Measurements from ENCODE around the gene SPINK4. TPM values are rescaled to one million over a fixed set of nuclear protein-coding genes. Genes with fewer than 3 reads are reported as not detected.

Gene SPINK4
- total RNA-seq: not detected
- long read RNA-seq: 0 reads

DNA sequence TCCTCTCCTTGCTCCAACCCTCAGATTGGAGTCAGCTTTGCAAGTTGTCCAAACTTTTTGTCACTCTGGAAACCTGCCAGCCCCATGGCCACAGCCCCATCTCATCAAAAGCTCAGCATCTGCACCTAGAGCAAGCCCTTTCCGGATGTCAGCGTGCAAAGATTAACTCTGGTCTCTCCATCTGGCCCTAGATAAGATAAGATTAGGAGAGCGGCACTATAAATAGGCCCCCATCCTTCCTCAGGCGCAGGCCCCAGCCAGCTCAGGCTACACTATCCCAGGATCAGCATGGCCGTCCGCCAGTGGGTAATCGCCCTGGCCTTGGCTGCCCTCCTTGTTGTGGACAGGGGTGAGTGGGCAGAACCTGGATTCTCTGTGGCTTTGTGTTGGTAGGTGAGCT lies at the start of gene SPINK4:
SPINK4 (plus strand) TSS at position 247 of the 400 bp plus-strand sequence; CDS start at position 289, 42 bp downstream.
- ATAC-seq (ENCODE audit: poor library complexity) (peak; percentile 58), DNase-seq (no peak)
- intact Hi-C loops (cut with DNase I): no loop called here

DNA sequence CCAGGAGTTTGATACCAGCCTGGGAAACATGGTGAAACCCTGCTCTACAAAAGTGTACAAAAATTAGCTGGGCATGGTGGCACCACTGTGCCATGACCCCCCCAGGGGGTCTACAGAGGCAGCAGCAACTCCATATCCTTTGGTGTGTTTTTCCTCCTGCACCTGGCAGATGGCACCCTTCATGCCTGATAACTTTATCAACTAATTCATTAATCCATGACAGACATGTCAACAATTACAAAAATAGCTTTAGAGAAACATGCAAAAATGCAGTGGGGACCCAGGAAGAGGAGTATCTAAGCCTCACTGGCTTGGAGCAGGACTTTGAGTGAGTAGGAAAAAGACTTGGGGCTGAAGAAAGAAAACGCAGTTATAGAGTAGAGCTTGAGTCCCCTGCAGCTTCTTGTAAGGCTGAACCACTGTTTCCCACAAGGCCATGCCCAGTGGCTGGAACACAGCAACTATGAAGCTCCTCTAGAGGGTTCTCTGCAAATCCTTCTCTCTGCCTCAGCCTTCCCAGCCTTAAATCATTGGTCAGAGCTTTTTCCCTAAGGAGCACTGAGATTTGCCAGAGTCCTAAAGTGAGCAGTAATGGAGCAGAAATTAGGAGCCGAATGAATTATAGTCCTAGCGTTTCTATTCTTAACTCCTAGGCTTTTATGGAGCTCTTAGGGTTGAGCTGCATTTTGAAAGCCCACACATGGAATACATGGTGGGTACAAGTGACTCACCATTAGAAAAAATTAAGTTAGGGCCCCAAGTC lies 47.3 kb upstream of the SPINK4 start:
- no peak for ATAC-seq (ENCODE audit: poor library complexity)
- no peak for DNase-seq
- intact Hi-C loops (cut with DNase I): no loop called here

GRCh38 chr9:33193818-33194217 lies 46.1 kb upstream of the SPINK4 start:
- no peak for ATAC-seq (ENCODE audit: poor library complexity)
- DNase-seq: no peak
- intact Hi-C loops (cut with DNase I): no loop called here

- DNase-seq: no peak
- intact Hi-C loops (cut with DNase I): no loop called here
- ATAC-seq (ENCODE audit: poor library complexity): no peak
These were observed 43.2 kb upstream of the SPINK4 start for GRCh38 chr9:33196736-33197135.

- intact Hi-C loops (cut with DNase I): no loop called here
- DNase-seq (peak; percentile 63), ATAC-seq (ENCODE audit: poor library complexity) (peak; percentile 88)
These were observed 42.5 kb upstream of the SPINK4 start for GRCh38 chr9:33197279-33198152.

GRCh38 chr9:33198165-33198564 lies 41.8 kb upstream of the SPINK4 start:
- intact Hi-C loops (cut with DNase I): no loop called here
- peak; percentile 85 for ATAC-seq (ENCODE audit: poor library complexity)
- peak; percentile 80 for DNase-seq

DNA sequence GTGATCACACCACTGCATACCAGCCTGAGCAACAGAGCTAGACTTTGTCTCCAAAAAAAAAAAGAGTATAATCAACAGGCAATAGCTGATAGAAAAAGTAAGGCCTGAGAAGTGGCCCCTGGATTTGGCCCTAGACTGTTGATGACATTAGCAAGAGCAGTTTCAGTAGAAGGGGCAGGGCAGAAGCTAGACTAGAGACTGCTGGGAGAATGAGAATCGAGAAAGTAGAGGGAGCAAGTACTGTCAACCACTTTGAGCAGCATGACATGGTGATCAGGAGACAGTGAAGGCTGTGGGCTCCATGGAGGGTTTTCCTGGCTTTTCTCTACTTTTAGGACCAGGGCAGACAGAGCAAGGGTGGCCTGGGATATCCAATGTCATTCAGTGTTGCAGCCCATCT lies 37.9 kb upstream of the SPINK4 start:
- ATAC-seq (ENCODE audit: poor library complexity) (peak; percentile 1), DNase-seq (no peak)
- intact Hi-C loops (cut with DNase I): no loop called here

DNA sequence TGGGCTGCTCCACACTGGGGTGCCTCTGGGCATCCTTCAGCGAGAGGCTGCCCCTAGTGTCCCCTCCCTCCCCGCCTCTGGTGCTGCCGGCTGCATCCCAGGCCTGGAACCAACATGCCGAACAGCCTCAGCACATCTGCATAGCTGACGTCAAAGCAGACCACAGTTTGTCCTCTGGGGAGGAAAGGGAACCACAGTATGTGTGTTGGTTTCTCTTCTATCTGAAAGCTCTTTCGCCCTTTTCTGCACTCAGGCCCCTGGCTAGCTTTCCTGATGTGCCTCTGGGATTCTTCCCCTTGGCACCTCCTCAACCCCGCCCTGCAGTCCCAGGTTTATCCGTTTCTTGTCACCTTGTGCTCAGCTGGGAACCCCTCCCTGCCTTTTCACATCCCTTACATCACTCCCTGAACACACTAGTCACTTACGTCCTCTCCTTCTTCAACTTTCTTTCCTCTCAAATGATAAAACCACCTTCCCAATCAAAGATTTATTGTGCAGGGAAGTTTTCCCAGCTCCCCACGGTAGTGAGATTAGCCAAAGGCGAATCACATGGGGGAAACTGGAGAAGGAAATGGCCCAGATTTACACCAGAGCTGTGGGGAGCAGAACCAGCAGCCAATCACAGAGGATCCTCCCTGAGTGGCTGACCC lies 37.3 kb upstream of the SPINK4 start:
- ATAC-seq (ENCODE audit: poor library complexity) (peak; percentile 81), DNase-seq (peak; percentile 77)
- intact Hi-C loops (cut with DNase I): no loop called here

GRCh38 chr9:33209394-33209793 lies 30.6 kb upstream of the SPINK4 start:
- intact Hi-C loops (cut with DNase I): no loop called here
- no peak for DNase-seq
- no peak for ATAC-seq (ENCODE audit: poor library complexity)

DNA sequence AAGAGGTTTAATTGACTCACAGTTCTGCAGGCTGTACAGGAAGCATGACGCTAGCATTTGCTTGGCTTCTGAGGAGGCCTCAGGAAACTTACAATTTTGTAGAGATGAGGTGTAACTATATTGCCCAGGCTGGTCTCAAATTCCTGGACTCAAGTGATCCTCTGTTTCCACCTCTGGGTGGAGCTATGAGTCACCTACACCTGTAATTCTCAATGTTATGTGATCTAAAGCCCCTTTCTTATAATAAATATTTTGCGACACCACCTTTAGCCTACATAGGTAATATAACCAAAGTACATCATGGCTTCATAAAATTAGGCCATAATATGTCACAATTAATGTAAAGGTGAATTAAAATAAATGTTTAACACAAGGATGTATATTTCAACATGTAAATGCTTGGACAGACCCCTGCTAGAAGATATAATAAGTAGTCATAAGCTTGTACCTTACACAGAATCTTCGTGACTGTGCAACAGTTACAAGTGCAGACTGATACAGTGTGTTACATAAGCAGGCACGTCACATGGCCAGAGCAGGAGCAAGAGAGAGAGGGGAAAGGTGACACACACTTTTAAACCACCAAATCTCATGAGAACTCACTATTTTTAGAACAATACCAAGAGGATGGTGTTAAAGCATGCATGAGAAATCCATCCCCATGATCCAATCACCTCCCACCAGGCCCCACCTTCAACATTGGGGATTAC lies 29.8 kb upstream of the SPINK4 start:
- DNase-seq (no peak), ATAC-seq (ENCODE audit: poor library complexity) (peak; percentile 55)
- intact Hi-C loops (cut with DNase I): no loop called here

GRCh38 chr9:33211695-33212393 lies 28.1 kb upstream of the SPINK4 start:
- intact Hi-C loops (cut with DNase I): no loop called here
- ATAC-seq (ENCODE audit: poor library complexity) (peak; percentile 38), DNase-seq (no peak)

DNA sequence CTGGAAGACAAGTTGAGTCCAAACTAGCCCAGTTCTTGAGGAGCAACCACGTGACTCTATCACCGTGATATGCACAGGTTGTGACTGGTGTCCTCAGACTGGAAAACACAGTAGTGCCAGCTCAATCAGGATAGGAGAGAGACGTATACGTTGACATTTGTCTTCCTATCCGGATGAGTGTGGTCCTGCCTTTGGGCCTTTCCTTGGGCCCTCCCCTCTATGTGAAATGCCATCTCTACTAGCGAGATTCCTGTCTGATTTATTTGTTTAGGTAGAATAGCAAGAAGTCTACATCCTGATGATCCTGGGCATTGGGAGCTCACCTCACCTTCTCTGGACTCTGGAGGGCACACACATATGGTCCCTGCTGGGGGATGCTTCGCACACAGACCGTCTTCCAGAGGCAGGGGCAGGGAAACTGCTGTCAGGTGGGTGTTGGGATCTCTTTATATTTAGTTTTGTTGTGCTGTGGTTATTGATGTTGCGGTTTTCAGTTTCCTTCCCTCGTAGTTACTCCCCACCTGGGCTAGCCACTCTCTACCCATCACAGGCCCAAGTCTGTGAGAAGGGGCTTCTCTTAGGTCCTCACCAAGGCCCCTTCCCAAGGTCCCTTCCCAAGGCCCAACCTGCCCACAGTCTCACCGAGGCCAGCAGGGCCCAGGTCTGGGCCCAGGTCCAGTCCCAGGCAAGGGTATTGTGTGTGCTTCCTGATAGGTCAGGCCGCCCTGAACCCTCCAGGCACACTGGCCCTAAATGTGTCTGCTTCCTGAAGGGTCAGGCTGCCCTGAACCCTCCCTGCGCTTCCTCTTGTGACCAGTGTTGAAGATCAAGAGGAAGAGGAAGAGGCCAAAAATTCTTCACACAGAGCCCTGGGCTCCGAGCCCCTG lies 19.0 kb upstream of the SPINK4 start:
- intact Hi-C loops (cut with DNase I): loop anchor here (5.0 kb wide), 1 partner anchor 49 kb away; no protein-coding TSS in a partner anchor
- ATAC-seq (ENCODE audit: poor library complexity): peak; percentile 45

DNA sequence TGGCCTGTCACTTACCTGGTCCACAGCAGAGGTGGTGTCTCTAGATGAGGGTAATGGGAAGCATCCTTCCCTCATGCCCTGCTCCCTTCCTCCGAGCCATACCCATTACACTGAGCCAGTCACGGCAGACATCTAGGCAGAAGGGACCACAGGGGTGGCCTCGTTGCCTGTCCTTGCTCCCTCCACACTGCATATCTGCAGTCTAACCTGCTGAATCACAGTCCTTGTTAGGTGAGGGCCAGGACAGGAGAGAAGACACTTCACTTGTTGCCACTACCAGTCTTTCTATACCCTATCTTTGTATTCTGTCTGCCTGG lies 18.4 kb upstream of the SPINK4 start:
- ATAC-seq (ENCODE audit: poor library complexity) (no peak), DNase-seq (no peak)
- intact Hi-C loops (cut with DNase I): loop anchor here (5.0 kb wide), 1 partner anchor 49 kb away; no protein-coding TSS in a partner anchor

More for the DNA sequence above, 19.0 kb upstream of the SPINK4 start:
- peak; percentile 57 for DNase-seq

- intact Hi-C loops (cut with DNase I): loop anchor here (5.0 kb wide), 1 partner anchor 50 kb away; no protein-coding TSS in a partner anchor
- DNase-seq: no peak
- ATAC-seq (ENCODE audit: poor library complexity): no peak
These were observed 17.9 kb upstream of the SPINK4 start for GRCh38 chr9:33222031-33222430.

DNA sequence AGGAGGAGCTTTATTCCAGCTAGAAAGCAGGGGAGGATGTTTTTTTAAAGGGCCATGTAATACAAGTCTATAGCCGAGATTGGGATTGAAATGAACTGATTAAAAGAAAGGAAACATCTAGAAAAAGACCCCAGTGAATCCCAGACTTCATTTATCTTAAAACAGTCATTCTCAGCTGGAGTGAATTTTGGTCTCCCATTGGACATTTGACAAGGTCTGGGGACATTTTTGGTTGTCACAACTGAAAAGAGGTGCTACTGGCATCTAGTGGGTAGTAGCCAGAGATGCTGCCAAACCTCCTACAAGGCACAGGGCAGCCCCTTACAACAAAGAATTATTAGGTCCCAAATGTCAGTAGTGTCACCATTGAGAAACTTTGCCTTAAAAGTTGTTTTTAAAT lies 16.3 kb upstream of the SPINK4 start:
- DNase-seq (no peak), ATAC-seq (ENCODE audit: poor library complexity) (no peak)
- intact Hi-C loops (cut with DNase I): loop anchor here (5.0 kb wide), 1 partner anchor 51 kb away; no protein-coding TSS in a partner anchor

GRCh38 chr9:33225319-33226147 lies 14.4 kb upstream of the SPINK4 start:
- peak; percentile 62 for ATAC-seq (ENCODE audit: poor library complexity)
- no peak for DNase-seq
- intact Hi-C loops (cut with DNase I): loop anchor here (1.0 kb wide), 1 partner anchor 144 kb away; no protein-coding TSS in a partner anchor
